ENCODE results near the gene PALS2.

PALS2 gene

DNA sequence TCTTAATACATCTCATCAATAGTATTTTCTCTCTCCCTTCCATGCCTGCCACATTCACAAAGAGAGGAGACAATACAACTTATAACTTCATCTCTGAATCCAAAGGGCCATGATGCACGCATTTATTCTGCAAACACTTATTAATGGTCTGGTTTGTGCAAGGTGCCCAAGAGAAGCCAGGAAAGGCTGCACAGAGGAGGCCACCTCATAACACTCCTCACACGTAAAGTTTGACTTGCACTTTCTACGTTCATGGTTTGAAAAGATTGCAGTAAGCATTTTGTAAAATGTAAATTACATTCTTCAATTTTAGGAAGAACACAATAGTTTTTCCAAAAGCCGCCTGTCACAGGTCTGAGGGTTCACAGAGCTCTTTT, 1.2 kb upstream of the PALS2 start:
- Histone ChIP-seq H3K36me3 (no peaks in the 10 kb centered on the region), H3K9me3 (ENCODE audit: severe bottlenecking) (no peaks in the 10 kb centered on the region), H3K27me3 (ENCODE audit: insufficient read depth, low read depth, severe bottlenecking) (no peaks in the 10 kb centered on the region), H3K27ac (no peak overlapping the region), H3K4me3 (ENCODE audit: low read depth, low read length) (no peak overlapping the region)
- TF ChIP-seq, protein P1, sequence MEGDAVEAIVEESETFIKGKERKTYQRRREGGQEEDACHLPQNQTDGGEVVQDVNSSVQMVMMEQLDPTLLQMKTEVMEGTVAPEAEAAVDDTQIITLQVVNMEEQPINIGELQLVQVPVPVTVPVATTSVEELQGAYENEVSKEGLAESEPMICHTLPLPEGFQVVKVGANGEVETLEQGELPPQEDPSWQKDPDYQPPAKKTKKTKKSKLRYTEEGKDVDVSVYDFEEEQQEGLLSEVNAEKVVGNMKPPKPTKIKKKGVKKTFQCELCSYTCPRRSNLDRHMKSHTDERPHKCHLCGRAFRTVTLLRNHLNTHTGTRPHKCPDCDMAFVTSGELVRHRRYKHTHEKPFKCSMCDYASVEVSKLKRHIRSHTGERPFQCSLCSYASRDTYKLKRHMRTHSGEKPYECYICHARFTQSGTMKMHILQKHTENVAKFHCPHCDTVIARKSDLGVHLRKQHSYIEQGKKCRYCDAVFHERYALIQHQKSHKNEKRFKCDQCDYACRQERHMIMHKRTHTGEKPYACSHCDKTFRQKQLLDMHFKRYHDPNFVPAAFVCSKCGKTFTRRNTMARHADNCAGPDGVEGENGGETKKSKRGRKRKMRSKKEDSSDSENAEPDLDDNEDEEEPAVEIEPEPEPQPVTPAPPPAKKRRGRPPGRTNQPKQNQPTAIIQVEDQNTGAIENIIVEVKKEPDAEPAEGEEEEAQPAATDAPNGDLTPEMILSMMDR (IDR thresholded peaks at IDR 0.05; ENCODE audit: low read depth, low read length) = no peak
- DNase-seq = no peak

DNA sequence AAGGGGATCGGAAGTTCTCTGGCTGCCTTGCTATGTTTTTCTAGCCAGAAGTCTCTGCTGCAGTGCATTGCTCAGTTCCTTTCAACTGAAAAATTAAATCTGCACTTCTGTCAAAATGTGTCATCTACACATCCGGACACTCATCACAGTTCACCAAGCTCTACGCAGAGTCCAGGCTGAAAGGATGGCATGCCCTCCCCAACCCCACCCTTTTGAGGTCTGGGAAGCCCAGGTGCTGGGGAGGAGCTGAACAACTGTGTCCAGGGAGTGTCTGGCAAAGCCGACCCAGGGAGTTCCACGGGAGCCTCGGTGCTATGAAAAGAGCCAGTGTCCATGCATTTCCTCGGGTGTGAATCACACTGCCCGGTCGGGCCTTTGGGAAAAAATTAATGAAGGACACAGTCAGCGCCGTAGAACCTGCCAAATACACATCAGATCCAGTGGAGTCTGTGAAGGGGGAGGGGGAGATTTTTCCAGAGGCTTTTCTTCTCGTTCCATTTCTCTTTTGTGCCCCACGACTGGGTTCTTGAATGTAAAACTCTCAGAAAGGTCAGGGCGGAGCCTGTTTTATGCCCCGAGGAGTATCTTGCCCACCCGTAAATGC, 757 bp upstream of the PALS2 start:
- no peaks in the 10 kb centered on the region for H3K9me3 ChIP-seq (ENCODE audit: severe bottlenecking)
- peak overlapping the region; percentile 50; the same call in 1 of the 2 replicates for H3K27ac ChIP-seq
- TF ChIP-seq, protein P1 (IDR thresholded peaks at IDR 0.05; ENCODE audit: low read depth, low read length) = no peak
- no peaks in the 10 kb centered on the region for H3K36me3 ChIP-seq
- H3K27me3 ChIP-seq (ENCODE audit: insufficient read depth, low read depth, severe bottlenecking) = no peaks in the 10 kb centered on the region
- DNase-seq = peak; percentile 22
- peak overlapping the region; percentile 56 for H3K4me3 ChIP-seq (ENCODE audit: low read depth, low read length)

DNA sequence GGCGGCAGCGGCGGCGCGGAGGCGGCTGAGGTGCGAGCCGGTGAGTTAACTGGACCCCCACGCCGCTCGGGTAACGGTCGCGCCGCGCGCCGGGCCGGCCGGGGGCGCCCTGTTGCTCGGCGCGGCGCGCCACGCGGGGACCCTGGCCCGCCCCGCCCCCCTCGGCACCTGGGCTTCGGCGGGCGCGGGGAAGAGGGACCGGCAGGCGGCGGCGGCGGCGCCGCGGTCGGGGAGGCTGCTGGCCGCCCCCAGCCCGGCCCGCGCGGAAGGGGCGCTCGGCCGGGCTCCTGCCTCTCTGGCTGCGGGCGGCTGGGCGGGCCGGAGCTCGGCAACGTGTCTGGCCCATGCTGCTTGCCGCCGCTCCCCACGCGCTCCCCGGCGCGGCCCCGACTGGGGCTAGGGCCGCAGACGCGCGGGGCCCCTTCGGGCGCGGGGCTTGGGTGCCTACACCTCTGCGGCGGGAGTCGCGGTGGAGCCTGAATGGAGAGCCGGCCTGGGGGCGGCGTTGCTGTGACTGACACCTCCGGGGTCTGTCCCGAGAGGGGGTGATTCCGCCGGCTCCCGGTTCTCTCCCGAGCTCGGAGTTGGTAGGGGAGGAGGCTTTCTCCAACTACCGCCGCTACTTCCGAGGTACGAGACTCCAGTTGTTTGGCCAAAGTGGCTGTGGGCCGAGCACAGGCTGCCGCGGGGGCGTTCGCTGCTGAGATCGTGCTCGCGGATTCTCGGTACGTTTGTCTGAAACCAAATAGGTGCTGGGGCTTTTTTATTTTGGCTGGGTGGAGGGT, 494 bp downstream of the PALS2 start:
- H3K36me3 ChIP-seq = no peaks in the 10 kb centered on the region

DNA sequence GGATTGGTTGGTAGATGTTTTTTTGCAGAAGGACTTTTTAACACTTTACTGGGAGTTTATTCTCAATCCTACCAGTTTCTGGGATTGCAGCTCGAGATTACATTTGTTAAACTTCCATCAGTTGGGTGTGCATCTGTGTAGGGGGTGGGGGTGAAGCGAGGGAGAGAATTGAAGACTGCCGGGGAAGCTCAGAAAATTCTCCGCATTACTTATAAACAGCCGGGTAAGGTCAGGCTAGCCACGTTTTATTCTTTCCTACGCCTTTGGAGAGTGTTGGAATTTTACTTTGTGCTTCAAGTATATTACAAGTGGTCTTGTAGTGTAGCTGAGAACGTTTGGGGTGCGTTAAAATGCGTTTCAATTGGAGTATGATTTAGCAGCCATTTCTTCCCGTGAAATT, 1.1 kb downstream of the PALS2 start:
- no peaks in the 10 kb centered on the region for H3K27me3 ChIP-seq (ENCODE audit: insufficient read depth, low read depth, severe bottlenecking)
- H3K4me3 ChIP-seq (ENCODE audit: low read depth, low read length) = peak overlapping the region; percentile 88
- H3K27ac ChIP-seq = no peak overlapping the region

More for the DNA sequence above, 494 bp downstream of the PALS2 start:
- peak; percentile 51 for DNase-seq
- no peaks in the 10 kb centered on the region for H3K9me3 ChIP-seq (ENCODE audit: severe bottlenecking)
- H3K27ac ChIP-seq = peak overlapping the region; percentile 64
- peak overlapping the region; percentile 88 for H3K4me3 ChIP-seq (ENCODE audit: low read depth, low read length)
- no peaks in the 10 kb centered on the region for H3K27me3 ChIP-seq (ENCODE audit: insufficient read depth, low read depth, severe bottlenecking)
- TF ChIP-seq, protein P1 (IDR thresholded peaks at IDR 0.05; ENCODE audit: low read depth, low read length) = no peak

DNA sequence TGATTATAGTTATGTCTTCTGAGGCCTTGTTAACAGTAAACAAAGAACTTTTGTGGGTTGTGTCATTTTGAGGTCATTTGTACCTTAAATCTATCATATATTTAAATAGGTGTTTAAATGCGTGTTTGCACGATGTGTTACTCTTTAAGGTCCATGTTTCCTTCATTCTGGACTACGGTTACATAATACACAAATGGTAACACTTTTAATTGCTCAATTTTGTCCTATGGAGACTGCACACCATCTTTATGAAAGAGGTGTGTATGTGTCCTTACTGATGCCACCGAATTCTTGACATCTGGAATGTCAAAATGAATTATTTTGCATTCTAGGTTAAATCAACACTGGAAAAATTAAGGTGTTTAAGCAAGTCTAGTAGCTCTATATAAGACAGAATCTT, 1.7 kb downstream of the PALS2 start:
- no peaks in the 10 kb centered on the region for H3K36me3 ChIP-seq
- DNase-seq = no peak
- no peaks in the 10 kb centered on the region for H3K27me3 ChIP-seq (ENCODE audit: insufficient read depth, low read depth, severe bottlenecking)
- TF ChIP-seq, protein P1 (IDR thresholded peaks at IDR 0.05; ENCODE audit: low read depth, low read length) = no peak
- no peaks in the 10 kb centered on the region for H3K9me3 ChIP-seq (ENCODE audit: severe bottlenecking)
- H3K27ac ChIP-seq = no peak overlapping the region
- peak overlapping the region; percentile 88 for H3K4me3 ChIP-seq (ENCODE audit: low read depth, low read length)

More for the DNA sequence above, 1.1 kb downstream of the PALS2 start:
- TF ChIP-seq, protein P1 (IDR thresholded peaks at IDR 0.05; ENCODE audit: low read depth, low read length) = no peak
- DNase-seq = no peak
- Histone ChIP-seq H3K36me3 (no peaks in the 10 kb centered on the region), H3K9me3 (ENCODE audit: severe bottlenecking) (no peaks in the 10 kb centered on the region)

All from WERI-Rb-1 (cell line).